ENCODE data around the gene CCDC197.
A peak's percentile ranks its signal among the peaks of the same experiment; 100 is the strongest.

The CCDC197 gene

GRCh38 chr14:94043111-94043755, 46.1 kb downstream of the CCDC197 start:
- DNase-seq (ENCODE audit: low read depth, low spot score), result no peak

GRCh38 chr14:94043756-94044475, 46.8 kb downstream of the CCDC197 start:
- DNase-seq (ENCODE audit: low read depth, low spot score), result no peak

GRCh38 chr14:94044476-94045091, 47.5 kb downstream of the CCDC197 start:
- no peak for DNase-seq (ENCODE audit: low read depth, low spot score)

- DNase-seq (ENCODE audit: low read depth, low spot score), result no peak
Observed at GRCh38 chr14:94045101-94045500, 48.0 kb downstream of the CCDC197 start.

GRCh38 chr14:94045563-94046345, 48.7 kb downstream of the CCDC197 start:
- DNase-seq (ENCODE audit: low read depth, low spot score), result no peak

- no peak for DNase-seq (ENCODE audit: low read depth, low spot score)
Observed at GRCh38 chr14:94046696-94047250, 49.7 kb downstream of the CCDC197 start.

GRCh38 chr14:94047581-94047980, 50.5 kb downstream of the CCDC197 start:
- no peak for DNase-seq (ENCODE audit: low read depth, low spot score)

GRCh38 chr14:94048691-94049624, 51.9 kb downstream of the CCDC197 start:
- DNase-seq (ENCODE audit: low read depth, low spot score), result peak; percentile 42

GRCh38 chr14:94049625-94050023, 52.5 kb downstream of the CCDC197 start:
- DNase-seq (ENCODE audit: low read depth, low spot score), result no peak

GRCh38 chr14:94050231-94050880, 53.3 kb downstream of the CCDC197 start:
- no peak for DNase-seq (ENCODE audit: low read depth, low spot score)

GRCh38 chr14:94051115-94051514, 54.0 kb downstream of the CCDC197 start:
- DNase-seq (ENCODE audit: low read depth, low spot score), result peak; percentile 86

- no peak for DNase-seq (ENCODE audit: low read depth, low spot score)
Observed at GRCh38 chr14:94051779-94052178, 54.7 kb downstream of the CCDC197 start.

GRCh38 chr14:94052199-94052598, 55.1 kb downstream of the CCDC197 start:
- no peak for DNase-seq (ENCODE audit: low read depth, low spot score)

- DNase-seq (ENCODE audit: low read depth, low spot score), result no peak
Observed at GRCh38 chr14:94052662-94053061, 55.6 kb downstream of the CCDC197 start.

- DNase-seq (ENCODE audit: low read depth, low spot score), result no peak
Observed at GRCh38 chr14:94054401-94054800, 57.3 kb downstream of the CCDC197 start.

GRCh38 chr14:94054936-94055335, 57.8 kb downstream of the CCDC197 start:
- DNase-seq (ENCODE audit: low read depth, low spot score), result no peak

- no peak for DNase-seq (ENCODE audit: low read depth, low spot score)
Observed at GRCh38 chr14:94056579-94057308, 59.6 kb downstream of the CCDC197 start.

GRCh38 chr14:94058128-94058673, 61.1 kb downstream of the CCDC197 start:
- DNase-seq (ENCODE audit: low read depth, low spot score), result no peak
